GDM1 (cell line): ENCODE measurements around the gene AMPH.

Source experiments
- DNase-seq: peaks from one replicate; lab custom pipeline; 2025; lab: John Stamatoyannopoulos, UW

AMPH gene

DNA sequence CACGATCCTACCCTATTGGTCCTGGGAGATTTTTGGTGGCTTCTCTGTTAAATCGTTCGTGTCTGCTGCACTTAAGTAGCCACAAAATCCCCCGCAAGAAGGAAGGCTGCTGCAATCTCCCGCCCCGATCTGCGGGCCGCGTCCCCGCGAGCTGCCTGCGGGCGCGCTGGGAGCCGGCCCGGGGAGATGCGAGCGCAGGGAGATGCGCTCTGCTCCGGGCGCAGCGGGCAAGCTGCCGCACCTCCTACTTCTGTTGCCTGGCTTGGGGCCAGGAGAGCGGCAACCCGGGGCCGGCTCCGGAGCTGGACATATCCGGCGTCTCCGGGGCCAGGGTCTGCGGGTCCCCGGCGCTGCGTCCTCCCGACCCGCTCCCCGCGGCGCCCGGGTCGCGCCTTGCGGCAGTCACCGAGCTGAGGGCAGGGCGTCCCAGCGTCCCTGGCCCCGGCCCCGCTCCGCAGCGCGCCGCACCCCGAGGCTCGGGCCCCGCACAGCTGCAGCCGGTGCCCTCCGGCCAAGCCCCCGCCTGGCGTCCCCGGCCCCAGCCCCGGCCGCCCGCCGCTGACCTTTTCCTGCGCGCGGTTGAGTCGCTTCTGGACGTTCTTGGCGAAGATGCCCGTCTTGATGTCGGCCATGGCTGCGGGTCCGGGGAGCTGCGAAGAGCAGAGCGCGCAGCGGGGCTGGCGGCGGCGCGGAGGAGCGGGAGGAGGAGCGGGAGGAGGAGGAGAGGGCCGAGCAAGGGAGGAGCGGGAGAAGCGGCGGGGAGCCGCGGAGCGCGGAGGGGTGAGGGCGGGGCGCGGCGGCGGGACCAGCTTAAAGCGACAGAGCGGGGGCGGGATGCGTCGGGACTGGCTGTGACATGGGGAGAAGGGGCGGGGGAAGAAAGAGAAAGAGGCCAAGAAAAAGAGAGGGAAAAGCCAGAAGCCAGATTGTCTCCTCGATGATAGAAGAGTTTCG is at the start of gene AMPH:
Gene AMPH, minus strand, starts transcription at position 654 of the 954 bp plus-strand sequence. Its CDS starts 22 bp downstream, at position 632.
- no peak for DNase-seq

DNA sequence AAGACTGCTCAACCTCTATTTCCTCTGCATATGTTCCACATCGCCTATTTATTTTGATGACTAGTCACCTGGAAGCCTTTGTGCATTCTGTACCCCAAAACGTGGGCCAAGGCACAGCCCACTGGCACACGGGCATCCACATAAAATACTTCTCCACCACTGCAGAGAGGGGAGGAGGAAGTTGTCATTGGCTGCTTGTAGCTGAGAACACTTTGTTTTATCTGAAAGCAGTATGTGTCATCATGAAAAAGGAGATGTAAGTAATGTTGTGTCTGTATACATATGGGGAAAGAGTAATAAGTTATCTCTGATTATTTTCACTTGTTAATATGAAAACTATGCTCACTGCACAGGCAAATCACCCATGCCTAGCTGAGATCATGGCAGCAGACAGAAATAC is 48.2 kb upstream of the AMPH start:
- no peak for DNase-seq

DNA sequence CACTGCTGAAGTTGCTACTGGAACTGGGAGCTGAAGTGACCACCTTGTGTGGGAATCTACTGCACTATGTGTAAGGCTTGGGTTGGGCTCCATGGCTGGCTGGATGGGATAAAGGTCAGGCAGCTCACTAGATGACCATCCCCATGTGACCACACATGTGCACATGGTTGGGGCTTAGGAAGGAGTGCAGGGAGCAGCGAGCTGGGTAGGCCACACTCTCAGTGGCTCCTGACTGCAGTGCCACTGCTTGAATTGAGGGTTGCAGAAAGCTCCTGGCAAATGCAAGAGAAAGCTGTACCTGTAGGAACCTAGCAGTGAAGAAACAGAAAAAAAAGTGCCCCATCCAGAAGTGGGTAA is 47.5 kb upstream of the AMPH start:
- no peak for DNase-seq

DNA sequence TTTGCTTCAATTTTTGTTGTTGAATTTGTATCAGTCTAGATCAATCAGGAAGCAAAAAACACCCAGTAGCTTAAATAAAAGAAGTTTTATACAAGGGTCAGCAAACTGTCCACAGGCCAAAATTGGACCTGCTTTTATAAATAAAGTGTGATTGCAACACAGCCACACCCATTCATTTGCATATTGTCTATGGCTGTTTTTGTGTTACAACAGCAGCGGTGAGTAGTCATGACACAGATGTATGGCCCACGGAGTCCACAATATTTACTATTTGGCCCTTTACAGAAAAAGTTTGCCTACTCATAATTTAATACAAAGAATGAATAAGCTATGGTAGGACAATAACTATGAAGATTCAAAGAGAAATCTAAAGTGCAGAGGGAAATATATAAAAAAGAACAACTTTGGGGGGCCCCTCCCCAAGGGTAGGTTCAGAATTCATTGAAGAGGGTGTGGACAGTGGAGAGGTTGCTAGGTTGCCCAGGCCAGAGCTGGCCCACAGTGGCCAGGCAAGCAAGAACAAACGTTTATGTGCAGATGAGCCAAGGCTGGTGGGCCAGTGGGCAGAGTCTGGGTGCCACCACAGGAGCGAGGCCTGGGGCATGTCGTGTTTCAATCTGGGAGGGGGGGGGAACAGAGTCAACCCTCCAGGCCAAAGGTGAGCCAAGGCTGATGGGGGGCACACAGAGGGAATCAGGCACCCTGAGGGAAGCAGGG is 47.0 kb upstream of the AMPH start:
- no peak for DNase-seq

DNA sequence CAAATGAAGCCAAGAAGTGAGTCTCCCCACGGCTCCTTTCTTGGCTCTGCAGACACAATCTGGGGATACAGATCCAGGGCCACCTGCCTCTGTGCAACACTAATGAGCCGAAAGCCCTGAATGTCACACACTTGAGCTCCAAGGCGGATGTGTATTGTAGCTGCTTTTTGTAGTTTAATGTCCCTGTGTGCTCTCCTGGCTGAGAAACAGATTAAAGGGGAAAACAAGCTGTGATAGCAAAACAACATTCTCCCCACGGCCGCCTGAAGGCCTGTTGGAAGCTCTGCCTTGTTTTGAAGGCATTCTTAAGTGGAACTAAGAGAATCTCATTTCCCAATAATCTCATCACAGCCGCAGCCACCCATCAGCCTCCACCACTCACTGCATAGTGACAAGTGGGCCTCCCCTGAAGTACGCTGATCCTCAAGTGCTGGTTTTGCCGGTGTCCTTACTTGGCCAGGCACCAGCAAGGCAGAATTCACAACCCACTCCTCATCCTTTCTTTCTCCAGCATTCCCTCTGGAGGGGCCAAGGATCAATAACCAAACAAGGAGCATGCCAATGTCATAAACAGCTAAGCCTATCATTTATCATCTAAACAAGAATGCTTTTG is 44.4 kb upstream of the AMPH start:
- DNase-seq: no peak

DNA sequence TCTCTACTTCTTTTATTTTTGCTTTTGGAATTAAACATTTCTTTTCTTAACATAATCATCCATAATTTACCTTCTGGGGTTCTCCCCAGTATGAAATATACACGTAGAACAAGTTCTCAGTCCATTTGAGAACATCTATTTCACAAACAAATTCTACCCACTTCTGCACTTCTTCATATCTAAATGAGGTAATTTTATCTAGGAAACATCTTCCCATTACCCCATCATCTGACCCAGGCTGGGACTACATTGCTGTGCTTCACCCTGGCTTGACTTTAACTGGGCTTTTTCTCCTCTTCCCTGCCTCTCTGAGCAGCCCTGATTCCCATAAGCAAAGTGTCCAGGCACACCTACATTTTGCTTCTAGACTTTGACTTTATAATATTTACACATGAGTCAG is 43.3 kb upstream of the AMPH start:
- DNase-seq: no peak

DNA sequence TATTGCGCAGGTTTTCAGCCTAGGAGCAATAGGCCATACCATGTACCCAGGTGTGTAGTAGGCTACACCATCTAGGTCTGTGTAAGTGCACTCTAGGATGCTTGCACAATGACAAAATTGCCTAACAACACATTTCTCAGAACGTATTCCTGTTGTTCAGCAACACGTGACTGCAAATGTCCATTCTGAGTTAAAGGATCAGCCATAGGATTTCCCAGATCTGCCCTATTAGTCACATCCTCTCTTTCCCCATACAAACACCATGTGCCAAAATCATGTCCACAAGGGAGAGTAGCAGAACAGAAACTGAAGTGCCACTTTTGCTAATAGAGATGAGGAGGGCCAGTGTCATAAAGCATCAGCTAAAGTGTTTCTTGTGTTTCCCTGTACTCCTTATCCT is 42.6 kb upstream of the AMPH start:
- DNase-seq: no peak

DNA sequence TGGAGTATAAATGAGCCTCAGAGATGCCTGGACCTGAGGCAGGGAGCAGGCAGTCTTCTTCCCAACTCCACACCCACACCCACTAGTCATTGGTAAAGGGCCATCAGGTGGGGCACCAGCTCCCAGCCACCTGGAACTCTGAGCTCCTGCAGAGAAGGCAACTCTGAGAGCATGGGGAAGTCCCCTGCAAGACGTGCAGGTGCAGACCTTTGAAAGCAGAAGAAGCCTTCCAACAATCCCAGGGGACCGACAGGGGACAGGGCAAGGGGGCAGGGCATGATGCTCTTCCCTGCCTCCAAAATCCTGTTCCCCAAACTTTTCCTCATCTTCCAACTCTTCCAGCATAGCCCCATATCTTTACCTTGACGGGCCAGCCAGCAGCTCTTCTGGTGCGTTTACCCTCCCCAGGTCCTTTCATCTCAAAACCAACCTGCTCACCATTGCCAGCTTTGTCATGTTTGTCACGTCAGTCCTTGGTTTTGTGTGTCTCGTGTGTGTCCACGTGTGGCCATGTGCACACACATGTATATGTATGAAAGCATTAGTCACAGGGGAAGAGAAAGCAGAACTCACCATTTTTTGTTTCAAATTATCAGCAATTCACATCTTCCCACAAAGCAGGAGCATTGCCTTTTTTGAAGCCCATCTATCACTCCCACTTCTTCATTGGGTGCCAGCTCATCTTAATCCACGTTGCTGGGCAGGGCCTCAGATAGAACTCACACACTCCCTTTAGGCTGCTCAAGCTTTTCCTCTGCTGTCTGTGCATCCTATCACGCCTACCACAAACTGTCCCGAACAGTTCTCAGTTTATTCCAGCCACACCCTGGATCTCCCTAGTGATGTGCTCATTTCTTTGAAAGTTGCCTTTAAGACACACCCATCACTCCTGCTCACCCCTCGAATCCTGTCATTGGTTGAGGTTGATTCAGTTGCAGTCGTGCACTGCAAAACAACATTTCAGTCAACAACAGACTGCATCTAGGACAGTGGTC is 41.0 kb upstream of the AMPH start:
- DNase-seq: no peak

DNA sequence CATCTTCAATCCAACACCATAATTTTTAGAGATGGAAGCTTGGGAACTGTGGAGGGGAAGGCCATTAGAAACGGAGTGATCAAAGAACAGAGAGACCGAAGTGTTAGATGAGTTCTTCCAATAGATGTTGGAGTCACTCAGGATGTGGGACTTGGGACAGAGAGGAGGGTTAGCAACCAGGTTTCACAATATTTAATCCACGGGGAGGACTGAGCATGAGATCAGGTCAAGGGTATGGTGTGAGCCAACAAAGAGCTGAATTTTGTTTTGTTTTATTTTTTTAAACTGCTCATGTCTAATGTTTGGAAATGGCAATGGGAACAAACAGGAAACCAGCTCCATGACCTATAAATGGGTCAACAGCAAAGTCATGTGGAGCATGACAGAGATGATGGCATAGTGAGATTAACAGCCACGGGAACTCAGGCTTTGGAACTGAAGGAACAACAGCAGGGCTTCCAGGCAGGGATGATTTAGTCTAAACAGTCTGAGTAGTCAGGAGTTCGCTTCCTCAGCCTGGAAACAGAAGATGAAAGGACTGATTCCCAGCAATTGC is 38.9 kb upstream of the AMPH start:
- DNase-seq: no peak

DNA sequence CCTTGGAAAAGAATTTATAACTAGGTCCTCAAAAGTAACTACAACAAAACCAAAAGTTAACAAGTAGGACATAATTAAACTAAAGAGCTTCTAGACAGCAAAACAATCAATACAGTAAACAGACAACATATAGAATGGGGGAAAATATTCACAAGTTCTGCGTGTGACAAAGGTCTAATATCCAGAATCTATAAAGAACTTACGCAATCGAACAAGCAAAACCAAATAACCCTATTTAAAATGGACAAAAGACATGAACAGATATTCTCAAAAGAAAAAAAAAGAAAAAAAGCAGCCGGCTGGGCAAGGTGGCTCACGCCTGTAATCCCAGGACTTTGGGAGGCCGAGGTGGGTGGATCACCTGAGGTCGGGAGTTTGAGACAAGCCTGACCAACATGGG is 33.8 kb upstream of the AMPH start:
- DNase-seq: no peak

DNA sequence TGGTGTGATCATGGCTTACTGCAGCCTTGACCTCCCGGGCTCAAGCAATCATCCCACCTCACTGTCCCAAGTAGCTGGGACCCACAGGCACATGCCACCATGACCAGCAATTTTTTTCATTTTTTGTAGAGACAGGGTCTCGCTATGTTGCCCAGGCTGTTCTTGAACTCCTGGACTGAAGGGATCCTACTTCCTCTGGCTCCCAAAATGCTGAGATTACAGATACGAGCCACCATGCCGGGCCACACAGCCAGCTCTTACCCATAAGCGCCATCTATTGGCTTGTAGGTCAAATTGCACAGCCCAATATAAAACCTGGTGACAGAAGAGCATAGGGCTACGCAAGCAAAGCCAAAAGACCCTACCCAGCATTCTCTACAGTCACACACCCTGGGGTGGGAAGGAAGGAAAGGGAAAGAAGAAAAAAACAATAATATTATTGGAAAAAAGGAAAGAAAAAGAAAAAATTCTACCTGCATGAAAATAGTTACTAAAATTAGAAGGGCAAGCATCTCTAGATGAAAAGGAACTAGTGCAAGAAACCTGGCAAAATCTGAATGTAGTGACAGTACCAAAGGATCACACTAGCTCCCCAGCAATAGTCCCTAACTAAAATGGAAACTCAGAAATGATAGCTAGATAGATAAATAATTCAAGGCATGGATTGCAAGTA is 29.4 kb upstream of the AMPH start:
- DNase-seq: peak; percentile 6

DNA sequence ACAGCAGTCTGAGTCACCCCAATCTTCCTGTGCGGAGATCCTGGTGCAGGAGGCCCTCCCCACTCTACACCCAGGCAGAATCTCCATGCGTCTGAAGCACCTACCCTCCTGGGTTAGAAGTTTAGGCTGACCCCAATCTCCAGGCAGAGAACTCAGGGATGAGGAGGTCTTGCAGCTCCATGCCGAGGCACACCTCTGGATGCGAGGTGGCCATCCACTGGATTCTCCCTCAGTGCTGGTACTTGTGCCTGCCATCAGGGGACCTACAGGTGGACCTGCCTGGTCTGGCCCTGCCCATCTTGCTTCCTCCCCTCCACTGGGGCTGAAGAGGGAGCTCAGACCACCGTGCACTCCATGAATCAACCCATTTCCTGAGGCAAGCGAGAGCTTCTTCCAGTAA is 28.8 kb upstream of the AMPH start:
- no peak for DNase-seq

DNA sequence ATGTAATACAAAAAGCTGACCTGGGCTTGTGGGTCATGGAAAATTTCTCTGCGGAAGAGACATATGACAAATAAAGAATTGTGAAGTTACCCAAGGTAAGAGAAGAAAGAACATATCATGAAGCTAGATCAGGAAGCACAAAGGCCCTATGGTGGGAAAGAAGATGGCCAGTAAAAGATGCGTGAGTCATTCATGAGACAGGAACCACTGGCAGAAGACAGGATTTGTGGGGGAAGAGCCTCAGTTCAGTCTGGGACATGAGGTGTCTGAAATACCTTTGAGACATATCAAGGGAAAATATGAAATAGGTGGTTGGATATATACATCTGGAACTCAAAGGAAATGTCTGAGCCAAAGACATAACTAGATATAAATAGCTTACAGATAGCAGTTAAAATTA is 27.7 kb upstream of the AMPH start:
- no peak for DNase-seq

DNA sequence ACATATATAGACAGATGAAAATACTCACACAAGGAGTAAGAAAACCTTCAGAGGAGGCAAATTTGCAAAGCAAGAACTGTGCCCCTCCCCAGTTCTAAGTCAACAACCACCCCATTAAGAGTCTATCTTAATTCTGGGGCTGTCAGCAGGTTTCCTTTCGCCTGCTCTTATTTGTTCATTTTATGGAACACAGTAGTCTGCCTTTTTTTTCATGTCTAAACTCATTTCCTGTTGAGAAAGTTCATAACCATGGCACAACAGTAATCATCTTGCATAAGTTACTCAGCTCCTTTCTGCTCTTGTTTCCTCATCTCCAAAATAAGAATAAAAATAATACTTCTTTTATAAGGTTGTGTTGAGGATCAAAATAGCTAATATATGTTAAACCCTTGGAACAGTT is 25.8 kb upstream of the AMPH start:
- no peak for DNase-seq

DNA sequence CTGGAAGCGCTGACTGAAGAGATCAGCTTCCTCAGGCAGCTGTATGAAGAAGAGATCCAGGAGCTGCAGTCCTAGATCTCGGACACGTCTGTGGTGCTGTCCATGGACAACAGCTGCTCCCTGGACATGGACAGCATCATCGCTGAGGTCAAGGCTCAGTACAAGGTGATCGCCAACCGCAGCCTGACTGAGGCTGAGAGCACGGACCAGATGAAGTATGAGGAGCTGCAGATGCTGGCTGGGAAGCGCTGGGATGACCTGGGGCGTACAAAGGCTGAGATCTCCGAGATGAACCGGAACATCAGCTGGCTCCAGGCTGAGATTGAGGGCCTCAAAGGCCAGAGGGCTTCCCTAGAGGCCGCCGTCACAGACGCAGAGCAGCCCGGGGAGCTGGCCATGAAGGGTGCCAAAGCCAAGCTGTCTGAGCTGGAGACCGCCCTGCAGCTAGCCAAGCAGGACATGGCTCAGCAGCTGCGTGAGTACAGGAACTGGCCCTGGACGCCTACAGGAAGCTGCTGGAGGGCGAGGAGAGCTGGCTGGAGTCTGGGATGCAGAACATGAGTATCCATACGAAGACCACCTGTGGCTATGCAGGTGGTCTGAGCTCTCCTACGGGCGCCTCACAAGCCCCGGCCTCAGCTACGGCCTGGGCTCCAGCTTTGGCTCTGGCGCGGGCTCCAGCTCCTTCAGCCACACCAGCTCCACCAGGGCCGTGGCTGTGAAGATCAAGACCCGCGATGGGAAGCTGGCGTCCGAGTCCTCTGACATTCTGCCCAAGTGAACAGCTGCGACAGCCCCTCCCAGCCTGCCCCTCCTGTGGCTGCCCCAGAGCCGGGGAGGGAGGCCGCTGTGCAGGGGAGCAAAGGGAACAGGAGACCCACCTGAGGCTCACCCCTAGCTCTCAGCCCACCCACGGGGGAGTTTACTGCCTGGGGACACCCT is 24.9 kb upstream of the AMPH start:
- no peak for DNase-seq

DNA sequence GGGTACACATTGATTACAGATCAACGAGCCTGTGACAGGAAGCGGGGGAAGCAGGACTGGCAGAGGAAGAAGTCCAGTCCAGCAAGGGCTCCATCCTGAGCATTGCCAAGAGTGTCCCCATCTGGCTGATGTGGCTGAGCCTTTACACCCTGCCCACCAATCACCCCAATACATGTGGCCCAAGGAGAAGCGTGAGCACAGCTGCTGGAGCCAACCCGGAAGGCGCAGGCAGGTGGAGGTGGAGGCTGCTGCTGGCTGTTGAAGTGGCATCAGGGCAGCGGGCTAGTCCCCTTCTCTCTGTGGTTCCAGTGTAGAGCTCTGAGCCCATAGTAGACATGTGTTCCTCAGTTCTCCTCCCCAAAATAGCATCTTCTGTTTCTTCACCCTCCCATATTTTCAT is 6.8 kb upstream of the AMPH start:
- no peak for DNase-seq

DNA sequence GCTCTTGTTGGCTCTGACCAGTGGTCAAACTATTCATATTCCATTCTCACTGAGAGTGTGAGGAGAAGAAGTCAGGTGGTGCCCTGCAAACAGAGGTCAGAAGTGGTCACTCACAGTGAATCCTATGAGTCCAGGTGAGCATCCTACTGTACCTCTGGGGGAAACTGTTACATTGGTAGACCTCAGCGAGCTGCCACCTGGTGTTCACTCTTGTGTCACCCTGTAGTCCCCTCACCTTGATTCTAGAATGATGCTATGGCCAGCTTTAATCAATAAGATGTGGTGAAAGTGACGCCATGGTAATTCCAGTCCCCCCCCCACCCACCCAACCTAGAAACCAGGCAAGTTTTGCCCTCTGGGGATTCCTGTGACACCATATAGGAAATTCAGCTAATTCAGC is 1.2 kb upstream of the AMPH start:
- DNase-seq: no peak

DNA sequence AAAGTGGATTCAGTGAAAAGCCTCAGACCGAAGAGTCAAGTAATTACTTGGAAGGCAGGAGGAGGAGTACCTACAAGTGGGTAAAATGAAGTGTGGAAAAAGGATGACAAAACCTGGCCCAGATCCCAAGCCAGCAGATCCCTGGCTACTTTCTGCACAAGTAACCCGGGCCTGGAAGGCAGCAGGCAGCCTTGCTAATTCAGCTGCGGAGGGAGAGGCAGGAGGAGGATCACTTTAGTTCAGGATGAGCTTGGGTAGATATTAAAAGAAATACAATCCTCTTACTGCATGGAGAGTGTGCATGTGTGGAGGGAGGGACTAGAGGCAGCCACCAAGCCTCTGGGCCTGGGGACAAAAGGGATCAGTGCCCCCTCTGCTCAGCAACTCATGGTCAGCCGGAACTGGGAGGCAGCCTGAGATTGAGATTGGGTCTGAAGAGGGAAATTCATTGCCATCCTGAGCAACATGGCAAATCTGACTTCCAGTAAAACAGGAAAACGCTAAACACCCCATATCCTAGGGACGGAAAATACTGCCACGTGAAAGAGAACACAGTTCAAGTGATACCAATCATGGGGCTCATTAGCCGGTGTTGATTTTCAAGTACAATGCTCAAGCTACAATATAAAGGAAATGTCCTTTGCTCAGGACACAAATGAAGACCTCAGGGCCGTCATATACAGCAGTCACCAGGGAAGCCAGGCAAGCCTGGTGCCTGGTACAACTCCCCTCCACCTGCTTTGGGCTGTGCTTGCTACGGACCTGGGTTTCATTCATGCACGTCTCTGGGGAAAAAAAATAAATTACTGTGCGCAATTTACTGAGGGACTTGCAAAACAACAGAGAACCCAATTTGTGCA is 1.3 kb downstream of the AMPH start:
- no peak for DNase-seq
